CD14-positive monocyte (primary cell): ENCODE results near the gene ZC3HAV1. TPM values are rescaled to one million over a fixed set of nuclear protein-coding genes. Genes with fewer than 3 reads are reported as not detected.

Source experiments
- DNase-seq, 3 donors: peaks; one replicate each; pipeline ENCODE4 v3.0.0-alpha.2; 2011 to 2022
- H2AFZ ChIP-seq: 2 replicates; pipeline ENCODE4 v1.6.0; 2012; ENCODE audit warnings: mild to moderate bottlenecking, low read depth, low read length, inconsistent platforms; ENCODE audit not compliant: insufficient read depth, poor library complexity, severe bottlenecking
- H3K27ac ChIP-seq, 2 donors: 1 replicate in 1 of 2; 2 replicates in 1 of 2; pipeline ENCODE4 v1.5.1; 2012 to 2013; ENCODE audit warnings: low read length in 2 of 2, control low read depth in 1 of 2, inconsistent platforms in 1 of 2, low read depth in 1 of 2, mild to moderate bottlenecking in 1 of 2
- H3K27me3 ChIP-seq, 2 donors: one replicate each; pipeline versions ENCODE4 v1.6.0 to v1.6.1; 2011 to 2013; ENCODE audit warnings: low read length in 2 of 2; ENCODE audit not compliant: control insufficient read depth in 2 of 2, insufficient read depth in 2 of 2
- H3K36me3 ChIP-seq, 2 donors: replicated peaks in 1 of 2; 1 replicate in 1 of 2; 2 replicates in 1 of 2; pipeline versions ENCODE4 v1.5.1 to v1.6.1; 2012 to 2013; ENCODE audit warnings: low read length in 2 of 2, control low read depth in 1 of 2, inconsistent platforms in 1 of 2, mild to moderate bottlenecking in 1 of 2; ENCODE audit not compliant: insufficient read depth in 2 of 2, control insufficient read depth in 1 of 2
- H3K4me1 ChIP-seq, 2 donors: 1 replicate in 1 of 2; 2 replicates in 1 of 2; pipeline versions ENCODE4 v1.5.1 to v1.6.1; 2012 to 2013; ENCODE audit warnings: low read length in 2 of 2, control low read depth in 1 of 2, inconsistent platforms in 1 of 2, mild to moderate bottlenecking in 1 of 2, moderate library complexity in 1 of 2; ENCODE audit not compliant: insufficient read depth in 2 of 2, control insufficient read depth in 1 of 2
- H3K4me2 ChIP-seq: replicated peaks from 2 replicates; pipeline ENCODE3; 2012; ENCODE audit warnings: low read length, moderate library complexity, mild to moderate bottlenecking; ENCODE audit not compliant: poor library complexity, severe bottlenecking; ENCODE audit errors: extremely low read depth
- H3K4me3 ChIP-seq, 3 experiments: fragments of 200-600 bp in 1 of 3; sonication (generic) in 1 of 3; replicated peaks in 1 of 3; 1 replicate in 2 of 3; 2 replicates in 1 of 3; pipeline ENCODE4 v1.5.1; 2011 to 2013; ENCODE audit warnings: low read length in 3 of 3, mild to moderate bottlenecking in 3 of 3, control low read depth in 2 of 3, low read depth in 2 of 3, inconsistent platforms in 1 of 3, moderate library complexity in 1 of 3
- H3K79me2 ChIP-seq: 2 replicates; pipeline ENCODE4 v1.6.0; 2012; ENCODE audit warnings: mild to moderate bottlenecking, control low read depth, inconsistent platforms, low read length, moderate library complexity; ENCODE audit not compliant: insufficient read depth
- H3K9ac ChIP-seq: 2 replicates; pipeline ENCODE4 v1.6.0; 2017; ENCODE audit warnings: low read length, mild to moderate bottlenecking; ENCODE audit not compliant: insufficient read depth, poor library complexity, severe bottlenecking
- H3K9me3 ChIP-seq, 2 donors: replicated peaks in 1 of 2; 1 replicate in 1 of 2; 2 replicates in 1 of 2; pipeline versions ENCODE4 v1.5.1 to v1.6.1; 2012 to 2013; ENCODE audit warnings: low read length in 2 of 2, control low read depth in 1 of 2; ENCODE audit not compliant: control insufficient read depth in 1 of 2, insufficient read depth in 1 of 2
- H4K20me1 ChIP-seq: 2 replicates; pipeline ENCODE4 v1.6.0; 2012; ENCODE audit warnings: mild to moderate bottlenecking, low read length, control low read depth, moderate library complexity; ENCODE audit not compliant: insufficient read depth
- H3K27ac Mint-ChIP-seq, 7 donors: one replicate each; pipeline ENCODE4 v1.8.0; 2020; ENCODE audit warnings: mild to moderate bottlenecking in 7 of 7, mixed read lengths in 7 of 7, moderate library complexity in 6 of 7, inconsistent platforms in 2 of 7
- H3K27me3 Mint-ChIP-seq, 3 donors: one replicate each; pipeline ENCODE4 v1.8.0; 2021 to 2022; ENCODE audit warnings: low read depth in 3 of 3, mild to moderate bottlenecking in 3 of 3, mixed read lengths in 3 of 3, moderate library complexity in 3 of 3, inconsistent platforms in 1 of 3
- H3K36me3 Mint-ChIP-seq, 2 donors: one replicate each; pipeline ENCODE4 v1.8.0; 2020; ENCODE audit warnings: mixed read lengths in 2 of 2, inconsistent platforms in 1 of 2, mild to moderate bottlenecking in 1 of 2
- H3K4me1 Mint-ChIP-seq: one replicate; pipeline ENCODE4 v1.8.0; 2020; ENCODE audit warnings: mild to moderate bottlenecking, mixed read lengths
- H3K4me3 Mint-ChIP-seq, 2 donors: one replicate each; pipeline ENCODE4 v1.8.0; 2020; ENCODE audit warnings: mild to moderate bottlenecking in 2 of 2, mixed read lengths in 2 of 2, moderate library complexity in 1 of 2
- H3K9me3 Mint-ChIP-seq, 7 donors: one replicate each; pipeline ENCODE4 v1.8.0; 2020 to 2022; ENCODE audit warnings: mixed read lengths in 7 of 7, mild to moderate bottlenecking in 6 of 7, moderate library complexity in 6 of 7, inconsistent platforms in 2 of 7
- WGBS: methylation state at CpG from one replicate; pipeline ENCODE4 v1.1.5; 2013; ENCODE audit warnings: missing lambda C conversion rate; ENCODE audit not compliant: insufficient coverage; 5-methylcytosine and 5-hydroxymethylcytosine counted together
- intact Hi-C, 2 donors: fragments of 100-400 bp; cut with micrococcal nuclease; formaldehyde crosslinking; loops; one replicate each; pipeline versions ENCODE4 v1.15.0 to v1.15.1; 2023
- polyA plus RNA-seq, 3 donors: library from polyadenylated mRNA; depleted of rRNA in 1 of 3; unstranded in 2 of 3; stranded (reverse) in 1 of 3; fragments of 300-500 nt in 2 of 3; fragments of >200 nt in 1 of 3; fragmentation: Illumina TruSeq in 2 of 3; gene quantifications; 1 replicate in 2 of 3; 2 replicates in 1 of 3; pipeline ENCODE4 v1.2.3, GENCODE V29; 2012 to 2021
- TF ChIP-seq, protein P1 (sequence below): fragments of 200-600 bp; IDR thresholded peaks from one replicate; pipeline ENCODE4 v1.8.0; 2022; ENCODE audit warnings: antibody characterized with exemption, mild to moderate bottlenecking

ZC3HAV1 gene
- polyA plus RNA-seq, 3 donors = 20.7 to 30.2 (median 21.2) TPM

DNA sequence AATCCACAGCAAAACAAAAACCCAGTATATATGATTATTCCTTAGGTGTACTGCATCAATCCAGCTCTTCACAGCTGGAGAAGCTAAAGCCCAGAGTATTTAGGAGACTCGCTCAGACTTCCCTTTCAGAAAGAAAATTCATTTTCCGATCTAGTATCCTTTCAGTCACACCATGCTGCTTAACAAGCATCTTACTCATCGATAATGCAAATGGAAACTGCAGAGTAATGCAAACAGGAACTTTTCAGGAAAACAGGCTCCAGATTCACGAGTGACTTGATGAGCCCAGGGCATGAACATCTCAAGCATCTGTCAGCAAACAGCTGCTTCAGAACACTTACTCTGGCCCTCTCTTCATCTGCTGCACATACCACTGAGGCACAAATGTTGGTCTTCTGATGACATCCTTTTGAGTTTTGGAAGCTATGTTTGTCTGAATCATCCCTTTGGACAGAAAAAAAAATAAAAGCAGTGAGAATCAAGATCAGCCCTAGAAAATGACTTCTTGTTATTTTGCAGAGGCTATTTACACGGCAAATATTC, 48.8 kb downstream of the ZC3HAV1 start:
- peaks cover 88 to 100% of the 10 kb centered on the region in 2 donors for H3K36me3 ChIP-seq
- peaks cover 5% of the 10 kb centered on the region for H3K4me1 Mint-ChIP-seq
- no peak overlapping the region for H3K4me2 ChIP-seq
- 80% methylated on average over 2 of the region's 5 CpGs for WGBS
- TF ChIP-seq, protein P1, sequence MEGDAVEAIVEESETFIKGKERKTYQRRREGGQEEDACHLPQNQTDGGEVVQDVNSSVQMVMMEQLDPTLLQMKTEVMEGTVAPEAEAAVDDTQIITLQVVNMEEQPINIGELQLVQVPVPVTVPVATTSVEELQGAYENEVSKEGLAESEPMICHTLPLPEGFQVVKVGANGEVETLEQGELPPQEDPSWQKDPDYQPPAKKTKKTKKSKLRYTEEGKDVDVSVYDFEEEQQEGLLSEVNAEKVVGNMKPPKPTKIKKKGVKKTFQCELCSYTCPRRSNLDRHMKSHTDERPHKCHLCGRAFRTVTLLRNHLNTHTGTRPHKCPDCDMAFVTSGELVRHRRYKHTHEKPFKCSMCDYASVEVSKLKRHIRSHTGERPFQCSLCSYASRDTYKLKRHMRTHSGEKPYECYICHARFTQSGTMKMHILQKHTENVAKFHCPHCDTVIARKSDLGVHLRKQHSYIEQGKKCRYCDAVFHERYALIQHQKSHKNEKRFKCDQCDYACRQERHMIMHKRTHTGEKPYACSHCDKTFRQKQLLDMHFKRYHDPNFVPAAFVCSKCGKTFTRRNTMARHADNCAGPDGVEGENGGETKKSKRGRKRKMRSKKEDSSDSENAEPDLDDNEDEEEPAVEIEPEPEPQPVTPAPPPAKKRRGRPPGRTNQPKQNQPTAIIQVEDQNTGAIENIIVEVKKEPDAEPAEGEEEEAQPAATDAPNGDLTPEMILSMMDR = no peak
- peaks cover 84 to 98% of the 10 kb centered on the region in 2 donors for H3K36me3 Mint-ChIP-seq
- H3K9ac ChIP-seq = no peak overlapping the region
- H3K79me2 ChIP-seq = peaks cover 36% of the 10 kb centered on the region
- peak overlapping the region in 1 of 2 donors; percentile 38 for H3K27ac ChIP-seq
- no peak overlapping the region for H3K4me3 Mint-ChIP-seq
- no peaks in the 10 kb centered on the region for H3K9me3 ChIP-seq
- peaks cover 97% of the 10 kb centered on the region for H4K20me1 ChIP-seq
- H2AFZ ChIP-seq = no peak overlapping the region
- H3K27me3 Mint-ChIP-seq = peaks cover 0 to 2% (median 0%) of the 10 kb centered on the region in 3 donors
- H3K27me3 ChIP-seq = no peaks in the 10 kb centered on the region
- no peaks in the 10 kb centered on the region for H3K9me3 Mint-ChIP-seq
- DNase-seq = no peak
- H3K4me3 ChIP-seq = no peak overlapping the region
- no peaks in the 10 kb centered on the region for H3K4me1 ChIP-seq
- intact Hi-C loops = no loop called here
- peak overlapping the region in 3 of 7 donors; percentile 1 to 80 (median 72) for H3K27ac Mint-ChIP-seq

- Mint-ChIP-seq H3K36me3 (peaks cover 83 to 96% of the 10 kb centered on the region in 2 donors), H3K4me1 (peaks cover 5% of the 10 kb centered on the region), H3K27ac (peak overlapping the region in 6 of 7 donors; percentile 1 to 80 (median 48)), H3K27me3 (peaks cover 0 to 2% (median 0%) of the 10 kb centered on the region in 3 donors), H3K4me3 (no peak overlapping the region), H3K9me3 (no peaks in the 10 kb centered on the region)
- Histone ChIP-seq H3K4me3 (no peak overlapping the region), H3K36me3 (peaks cover 89 to 100% of the 10 kb centered on the region in 2 donors), H4K20me1 (peaks cover 93% of the 10 kb centered on the region), H3K4me2 (no peak overlapping the region), H3K9me3 (no peaks in the 10 kb centered on the region), H3K4me1 (no peaks in the 10 kb centered on the region), H3K79me2 (peaks cover 31% of the 10 kb centered on the region), H3K9ac (no peak overlapping the region), H3K27ac (peak overlapping the region in 1 of 2 donors; percentile 24), H3K27me3 (no peaks in the 10 kb centered on the region), H2AFZ (no peak overlapping the region)
- TF ChIP-seq, protein P1 = no peak
- no peak for DNase-seq
- intact Hi-C loops = no loop called here
- WGBS = no CpG with 5 or more reads among the region's 1 CpG
These were observed 49.6 kb downstream of the ZC3HAV1 start for GRCh38 chr7:139059905-139060304.
